Endothelial cell of umbilical vein (primary cell): ENCODE measurements around the gene AASDHPPT. TPM values are rescaled to one million over a fixed set of nuclear protein-coding genes. Genes with fewer than 3 reads are reported as not detected.

ENCODE experiments used
- BruUV-seq: library from RNA; stranded (reverse); fragments of 400-500 nt; replicated peaks from 2 replicates; lab custom pipeline; 2021; lab: Mats Ljungman, UMichigan
- CTCF ChIA-PET: fragments of 300-600, 350-600 bp; sonication (Branson Sonifier 250); formaldehyde crosslinking; loops from one replicate; lab custom pipeline; 2021; ENCODE audit warnings: antibody characterized with exemption, inconsistent platforms; lab: Charles Lee
- POLR2A ChIA-PET: fragments of 300-600, 350-600 bp; sonication (Branson Sonifier 250); formaldehyde crosslinking; loops from one replicate; lab custom pipeline; 2021; ENCODE audit warnings: antibody characterized with exemption, inconsistent platforms; lab: Charles Lee
- DNase-seq: peaks from one replicate; pipeline ENCODE4 v3.0.0-alpha.2; 2011; ENCODE audit warnings: low read depth, low spot score
- FAIRE-seq: peaks from 2 replicates; lab custom pipeline; 2011; peaks lifted over from hg19 to GRCh38; lab: Jason Lieb, UNC
- H2AFZ ChIP-seq: 2 replicates; pipeline ENCODE4 v1.6.0; 2012; ENCODE audit warnings: low read depth, low read length, control low read depth, inconsistent platforms
- H3K27ac ChIP-seq: 2 replicates; pipeline ENCODE4 v1.5.1; 2011; ENCODE audit warnings: low read depth, mild to moderate bottlenecking, control low read depth, low read length, moderate library complexity; ENCODE audit not compliant: insufficient read depth
- H3K27me3 ChIP-seq, 2 experiments: 2 replicates each; pipeline versions ENCODE4 v1.6.0 to v1.6.1; 2011; ENCODE audit warnings: low read length in 2 of 2, mixed read lengths in 1 of 2; ENCODE audit not compliant: control insufficient read depth in 2 of 2, insufficient read depth in 2 of 2
- H3K36me3 ChIP-seq, 2 experiments: 2 replicates in 1 of 2; 3 replicates in 1 of 2; pipeline ENCODE4 v1.5.1; 2011; ENCODE audit warnings: low read length in 2 of 2, mild to moderate bottlenecking in 1 of 2, moderate library complexity in 1 of 2; ENCODE audit not compliant: control insufficient read depth in 2 of 2, insufficient read depth in 2 of 2; ENCODE audit errors: extremely low read depth in 1 of 2
- H3K4me1 ChIP-seq: 3 replicates; pipeline ENCODE4 v1.5.1; 2011; ENCODE audit warnings: mild to moderate bottlenecking, low read length; ENCODE audit not compliant: control insufficient read depth, insufficient read depth; ENCODE audit errors: extremely low read depth
- H3K4me2 ChIP-seq: 2 replicates; pipeline ENCODE4 v1.6.1; 2011; ENCODE audit warnings: low read length, control low read depth, mixed read lengths; ENCODE audit not compliant: insufficient read depth
- H3K4me3 ChIP-seq, 3 experiments: fragments of 200-600 bp in 1 of 3; sonication (generic), shearing (Covaris generic) in 1 of 3; replicated peaks in 1 of 3; 2 replicates each; pipeline ENCODE4 v1.5.1; 2011 to 2016; ENCODE audit warnings: control low read depth in 3 of 3, low read length in 3 of 3, mild to moderate bottlenecking in 2 of 3, inconsistent platforms in 1 of 3, low read depth in 1 of 3, moderate library complexity in 1 of 3; ENCODE audit not compliant: insufficient read depth in 1 of 3
- H3K79me2 ChIP-seq: 2 replicates; pipeline ENCODE4 v1.6.0; 2012; ENCODE audit warnings: low read length, inconsistent platforms; ENCODE audit not compliant: control insufficient read depth, insufficient read depth
- H3K9ac ChIP-seq: replicated peaks from 2 replicates; pipeline ENCODE3; 2011; ENCODE audit warnings: low read length, control low read depth; ENCODE audit not compliant: insufficient read depth; ENCODE audit errors: extremely low read depth
- H3K9me1 ChIP-seq: replicated peaks from 3 replicates; pipeline ENCODE4 v1.6.0; 2011; ENCODE audit warnings: mild to moderate bottlenecking, low read length; ENCODE audit not compliant: control insufficient read depth, insufficient read depth; ENCODE audit errors: extremely low read depth
- H3K9me3 ChIP-seq: replicated peaks from 2 replicates; pipeline ENCODE4 v1.5.1; 2012; ENCODE audit warnings: low read length, inconsistent platforms; ENCODE audit not compliant: control insufficient read depth, insufficient read depth
- H4K20me1 ChIP-seq: replicated peaks from 2 replicates; pipeline ENCODE3; 2011; ENCODE audit warnings: mild to moderate bottlenecking, low read length; ENCODE audit not compliant: control insufficient read depth, insufficient read depth; ENCODE audit errors: extremely low read depth
- EZH2 ChIP-seq: IDR thresholded peaks from 2 replicates; pipeline ENCODE4 v1.6.1; 2012; ENCODE audit warnings: borderline replicate concordance, low read depth, mild to moderate bottlenecking, moderate library complexity, low read length, inconsistent platforms; ENCODE audit not compliant: severe bottlenecking
- FOS ChIP-seq: IDR thresholded peaks from 2 replicates; pipeline ENCODE4 v1.6.1; 2011; ENCODE audit warnings: mild to moderate bottlenecking, low read length, moderate library complexity, borderline replicate concordance; ENCODE audit not compliant: insufficient read depth
- GATA2 ChIP-seq: IDR thresholded peaks from 2 replicates; pipeline ENCODE4 v1.7.0; 2011; ENCODE audit warnings: low read depth, mild to moderate bottlenecking, moderate library complexity, mixed read lengths, low read length; ENCODE audit not compliant: insufficient read length, insufficient read depth
- JUN ChIP-seq: IDR thresholded peaks from 2 replicates; pipeline ENCODE4 v1.6.1; 2011; ENCODE audit warnings: borderline replicate concordance, low read depth; ENCODE audit not compliant: insufficient read length, insufficient read depth
- MYC ChIP-seq: IDR thresholded peaks from one replicate; pipeline ENCODE4 v1.6.1; 2011; ENCODE audit warnings: mild to moderate bottlenecking, low read depth, low read length
- POLR2A ChIP-seq: IDR thresholded peaks from 2 replicates; pipeline ENCODE4 v1.6.1; 2012; ENCODE audit warnings: low read depth, mild to moderate bottlenecking, control low read depth, low read length
- POLR2AphosphoS5 ChIP-seq: IDR thresholded peaks from 2 replicates; pipeline ENCODE4 v1.6.1; 2012; ENCODE audit warnings: low read depth, mild to moderate bottlenecking, control low read depth, low read length, moderate library complexity; ENCODE audit not compliant: insufficient read depth
- dilution Hi-C: fragments of 300-500 bp; cut with MboI; formaldehyde crosslinking; loops from one replicate; pipeline ENCODE4 v1.15.0; 2019; ENCODE audit warnings: low sequenced_read_pairs; ENCODE audit not compliant: extremely low pct_ligation_motif_present
- intact Hi-C: fragments of 100-400 bp; cut with micrococcal nuclease; formaldehyde crosslinking; loops from one replicate; pipeline ENCODE4 v1.10.0; 2022
- polyA plus RNA-seq, 4 experiments: library from polyadenylated mRNA; depleted of rRNA in 3 of 4; stranded (reverse) in 3 of 4; unstranded in 1 of 4; fragments of >200 nt; gene quantifications; 2 replicates each; pipeline versions ENCODE4 v1.2.1 to v1.2.3, GENCODE V29; 2011 to 2012; ENCODE audit warnings: missing spikeins in 1 of 4
- total RNA-seq: library from RNA; stranded (reverse); gene quantifications from 2 replicates; pipeline ENCODE4 v1.2.3, GENCODE V29; 2021
- TF ChIP-seq, protein P1 (sequence below): IDR thresholded peaks from 2 replicates; pipeline ENCODE4 v1.6.1; 2011; ENCODE audit not compliant: insufficient read depth, insufficient read length
- TF ChIP-seq, protein P2 (sequence below), 2 donors: IDR thresholded peaks; 1 replicate in 1 of 2; 2 replicates in 1 of 2; pipeline ENCODE4 v1.5.1; 2011; ENCODE audit warnings: low read length in 2 of 2, mild to moderate bottlenecking in 2 of 2, moderate library complexity in 2 of 2, control low read depth in 1 of 2, inconsistent platforms in 1 of 2, low read depth in 1 of 2; ENCODE audit not compliant: insufficient read depth in 1 of 2; ENCODE audit errors: extremely low read depth in 1 of 2

The AASDHPPT gene
- total and polyA plus RNA-seq, 2 donors (not counting 3 experiments of a cell fraction or from before 2014, with no cell fraction given) = 14.3 to 34.2 TPM

DNA sequence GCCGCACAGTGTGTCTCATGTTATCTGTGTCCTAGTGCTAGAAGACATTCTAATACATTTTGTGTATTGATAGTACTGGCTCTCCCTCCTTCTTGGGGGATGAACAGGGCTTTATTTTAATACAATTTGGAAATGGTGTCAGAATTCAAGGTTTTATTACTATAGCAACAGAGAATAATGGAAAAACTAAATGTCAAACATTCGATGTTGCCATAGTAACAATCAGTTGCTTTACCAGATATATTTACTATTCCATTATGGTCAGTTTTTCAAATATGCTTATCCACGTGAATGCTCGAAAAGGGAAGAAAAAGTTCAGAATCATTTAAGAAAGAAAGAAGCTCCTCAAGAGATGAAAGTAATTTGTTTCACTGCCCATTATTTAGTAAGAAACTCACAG lies 46.9 kb upstream of the AASDHPPT start:
- FAIRE-seq (peak; percentile 4), DNase-seq (no peak)
- intact Hi-C loops (loop anchor here (1.0 to 2.0 kb wide), 2 partner anchors 8 to 46 kb away; partner anchors contain the start of genes AASDHPPT, KBTBD3 and MSANTD4), dilution Hi-C loops (no loop called here)
- H3K9me1 ChIP-seq = no peaks in the 10 kb centered on the region
- H3K9ac ChIP-seq = no peak overlapping the region
- BruUV-seq = no TSS peak
- CTCF ChIA-PET = interaction anchor here (1.5 kb wide), 1 partner anchor 19 kb away, joined by 3 read pairs; no protein-coding TSS in a partner anchor
- no peak overlapping the region for H3K4me3 ChIP-seq
- H2AFZ ChIP-seq = no peak overlapping the region
- no peaks in the 10 kb centered on the region for H3K79me2 ChIP-seq
- peaks cover 22% of the 10 kb centered on the region for H3K4me1 ChIP-seq
- no peaks in the 10 kb centered on the region for H4K20me1 ChIP-seq
- no peaks in the 10 kb centered on the region for H3K36me3 ChIP-seq
- POLR2A ChIA-PET = no interaction called here
- no peaks in the 10 kb centered on the region for H3K27me3 ChIP-seq
- TF ChIP-seq POLR2A (no peak), MYC (no peak), GATA2 (no peak), EZH2 (no peak), FOS (no peak), POLR2AphosphoS5 (no peak), JUN (no peak)
- TF ChIP-seq, protein P1, sequence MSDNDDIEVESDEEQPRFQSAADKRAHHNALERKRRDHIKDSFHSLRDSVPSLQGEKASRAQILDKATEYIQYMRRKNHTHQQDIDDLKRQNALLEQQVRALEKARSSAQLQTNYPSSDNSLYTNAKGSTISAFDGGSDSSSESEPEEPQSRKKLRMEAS = no peak
- TF ChIP-seq, protein P2, sequence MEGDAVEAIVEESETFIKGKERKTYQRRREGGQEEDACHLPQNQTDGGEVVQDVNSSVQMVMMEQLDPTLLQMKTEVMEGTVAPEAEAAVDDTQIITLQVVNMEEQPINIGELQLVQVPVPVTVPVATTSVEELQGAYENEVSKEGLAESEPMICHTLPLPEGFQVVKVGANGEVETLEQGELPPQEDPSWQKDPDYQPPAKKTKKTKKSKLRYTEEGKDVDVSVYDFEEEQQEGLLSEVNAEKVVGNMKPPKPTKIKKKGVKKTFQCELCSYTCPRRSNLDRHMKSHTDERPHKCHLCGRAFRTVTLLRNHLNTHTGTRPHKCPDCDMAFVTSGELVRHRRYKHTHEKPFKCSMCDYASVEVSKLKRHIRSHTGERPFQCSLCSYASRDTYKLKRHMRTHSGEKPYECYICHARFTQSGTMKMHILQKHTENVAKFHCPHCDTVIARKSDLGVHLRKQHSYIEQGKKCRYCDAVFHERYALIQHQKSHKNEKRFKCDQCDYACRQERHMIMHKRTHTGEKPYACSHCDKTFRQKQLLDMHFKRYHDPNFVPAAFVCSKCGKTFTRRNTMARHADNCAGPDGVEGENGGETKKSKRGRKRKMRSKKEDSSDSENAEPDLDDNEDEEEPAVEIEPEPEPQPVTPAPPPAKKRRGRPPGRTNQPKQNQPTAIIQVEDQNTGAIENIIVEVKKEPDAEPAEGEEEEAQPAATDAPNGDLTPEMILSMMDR (IDR thresholded peaks at IDR 0.05; ENCODE audit: extremely low read depth in 1 of 2, insufficient read depth in 1 of 2, low read depth in 1 of 2, low read length in 2 of 2) = no peak
- H3K9me3 ChIP-seq = no peaks in the 10 kb centered on the region
- peak overlapping the region; percentile 40 for H3K27ac ChIP-seq
- peak overlapping the region; percentile 34 for H3K4me2 ChIP-seq
